A673 (cell line): ENCODE results near the gene ADGRL1. TPM values are rescaled to one million over a fixed set of nuclear protein-coding genes. Genes with fewer than 3 reads are reported as not detected.
"Not testable (repeated sequence)": the region's sequence is repeated elsewhere in the genome, so short reads cannot be mapped to it uniquely, and the experiment has no call there.

Experiments
- BruUV-seq: library from RNA; stranded (reverse); fragments of 400-500 nt; replicated peaks from 2 replicates; lab custom pipeline; 2021; lab: Mats Ljungman, UMichigan
- CTCF ChIA-PET: fragments of 300-600 bp; sonication (Branson Sonifier 250); formaldehyde crosslinking; loops from one replicate; lab custom pipeline; 2022; ENCODE audit warnings: antibody characterized with exemption; lab: Charles Lee
- POLR2A ChIA-PET: fragments of 300-600 bp; sonication (Branson Sonifier 250); formaldehyde crosslinking; loops from one replicate; lab custom pipeline; 2022; ENCODE audit warnings: antibody characterized with exemption; ENCODE audit not compliant: low non-redundant PET; lab: Charles Lee
- DNase-seq: peaks from one replicate; pipeline ENCODE4 v3.0.0-alpha.2; 2015; ENCODE audit warnings: low spot score
- H3K27ac ChIP-seq: fragments of 200-600 bp; sonication (generic); 2 replicates; pipeline ENCODE4 v1.5.1; 2016; ENCODE audit warnings: mixed run types, low read depth, mild to moderate bottlenecking, mixed read lengths, antibody characterized with exemption, low read length; ENCODE audit not compliant: poor library complexity, severe bottlenecking
- H3K27me3 ChIP-seq: fragments of 200-600 bp; sonication (generic); replicated peaks from 2 replicates; pipeline ENCODE4 v1.6.1; 2017; ENCODE audit warnings: mixed run types, low read depth, mild to moderate bottlenecking, mixed read lengths, antibody characterized with exemption, low read length; ENCODE audit not compliant: insufficient read depth, poor library complexity
- H3K36me3 ChIP-seq: fragments of 200-600 bp; sonication (generic); 2 replicates; pipeline ENCODE4 v1.6.1; 2016; ENCODE audit warnings: mixed run types, mild to moderate bottlenecking, mixed read lengths, antibody characterized with exemption, low read length; ENCODE audit not compliant: insufficient read depth, poor library complexity, severe bottlenecking
- H3K4me1 ChIP-seq: fragments of 200-600 bp; sonication (generic); 2 replicates; pipeline ENCODE4 v1.6.1; 2017; ENCODE audit warnings: mixed run types, mild to moderate bottlenecking, mixed read lengths, antibody characterized with exemption, low read length; ENCODE audit not compliant: insufficient read depth, poor library complexity, severe bottlenecking
- H3K4me3 ChIP-seq: fragments of 200-600 bp; sonication (generic); 2 replicates; pipeline ENCODE4 v1.5.1; 2016; ENCODE audit warnings: low read depth, mixed run types, mild to moderate bottlenecking, mixed read lengths, low read length; ENCODE audit not compliant: poor library complexity, severe bottlenecking
- H3K9me3 ChIP-seq: fragments of 200-600 bp; sonication (generic); 2 replicates; pipeline ENCODE4 v1.6.1; 2016; ENCODE audit warnings: mixed run types, low read depth, mild to moderate bottlenecking, mixed read lengths, antibody characterized with exemption, low read length; ENCODE audit not compliant: poor library complexity, severe bottlenecking
- CTCF ChIP-seq: fragments of 300-800, 200-600 bp; sonication (generic); conservative IDR thresholded peaks from 2 replicates; pipeline ENCODE4 v1.5.1; 2017; ENCODE audit warnings: low read depth, mild to moderate bottlenecking, antibody characterized with exemption, low read length, moderate library complexity, mixed read lengths
- EZH2 ChIP-seq: fragments of 200-600 bp; sonication (generic); IDR thresholded peaks from 2 replicates; pipeline ENCODE4 v1.6.1; 2017; ENCODE audit warnings: borderline replicate concordance, low read depth, mild to moderate bottlenecking, mixed read lengths, antibody characterized with exemption, low read length; ENCODE audit not compliant: poor library complexity, severe bottlenecking
- intact Hi-C: fragments of 100-400 bp; cut with micrococcal nuclease; formaldehyde crosslinking; loops from one replicate; pipeline ENCODE4 v1.10.0; 2022; ENCODE audit not compliant: unreplicated experiment
- total RNA-seq: library from RNA; stranded (reverse); gene quantifications from 2 replicates; pipeline ENCODE4 v1.2.3, GENCODE V29; 2021

ADGRL1 gene
- total RNA-seq, 1 experiment from 2014 or later, result 66.1 TPM

GRCh38 chr19:14183741-14184350 lies 22.1 kb downstream of the ADGRL1 start:
- intact Hi-C loops, result no loop called here

GRCh38 chr19:14182476-14182875 lies 23.5 kb downstream of the ADGRL1 start:
- no peak overlapping the region for H3K4me3 ChIP-seq
- no peaks in the 10 kb centered on the region for H3K9me3 ChIP-seq
- peaks cover under 1% of the 10 kb centered on the region for H3K36me3 ChIP-seq
- DNase-seq, result no peak
- TF ChIP-seq EZH2 (no peak), CTCF (no peak)
- BruUV-seq, result no TSS peak
- H3K27me3 ChIP-seq, result no peaks in the 10 kb centered on the region
- peak overlapping the region; percentile 5 for H3K27ac ChIP-seq
- CTCF ChIA-PET, result no interaction called here
- peaks cover 30% of the 10 kb centered on the region for H3K4me1 ChIP-seq
- POLR2A ChIA-PET, result no interaction called here
- intact Hi-C loops, result no loop called here

More at GRCh38 chr19:14183741-14184350, 22.1 kb downstream of the ADGRL1 start:
- no peaks in the 10 kb centered on the region for H3K27me3 ChIP-seq
- peak; percentile 84 for DNase-seq
- CTCF ChIA-PET, result interaction anchor here (1.5 kb wide), 1 partner anchor 164 kb away, joined by 8 read pairs; no protein-coding TSS in a partner anchor
- no peaks in the 10 kb centered on the region for H3K9me3 ChIP-seq
- H3K36me3 ChIP-seq, result no peaks in the 10 kb centered on the region
- no peak overlapping the region for H3K4me3 ChIP-seq
- no TSS peak for BruUV-seq
- peaks cover 30% of the 10 kb centered on the region for H3K4me1 ChIP-seq
- peak overlapping the region; percentile 45 for H3K27ac ChIP-seq
- POLR2A ChIA-PET, result interaction anchor here (0.6 kb wide), 3 partner anchors 16 to 386 kb away, joined by 3 to 6 read pairs (median 5); no protein-coding TSS in a partner anchor
- TF ChIP-seq EZH2, result no peak
- TF ChIP-seq CTCF, result no peak

GRCh38 chr19:14181906-14182305 lies 24.1 kb downstream of the ADGRL1 start:
- no TSS peak for BruUV-seq
- no peaks in the 10 kb centered on the region for H3K27me3 ChIP-seq
- no peaks in the 10 kb centered on the region for H3K9me3 ChIP-seq
- ChIA-PET POLR2A (no interaction called here), CTCF (no interaction called here)
- no peak for DNase-seq
- H3K36me3 ChIP-seq, result peaks cover 5% of the 10 kb centered on the region
- H3K4me1 ChIP-seq, result peaks cover 30% of the 10 kb centered on the region
- H3K27ac ChIP-seq, result no peak overlapping the region
- intact Hi-C loops, result no loop called here
- TF ChIP-seq EZH2 (no peak), CTCF (no peak)
- no peak overlapping the region for H3K4me3 ChIP-seq

GRCh38 chr19:14181199-14181598 lies 24.8 kb downstream of the ADGRL1 start:
- BruUV-seq, H3K27me3 ChIP-seq, CTCF ChIA-PET, H3K27ac ChIP-seq, H3K4me3 ChIP-seq, H3K9me3 ChIP-seq, POLR2A ChIA-PET, intact Hi-C loops, DNase-seq: not testable (repeated sequence)
- Histone ChIP-seq H3K36me3 (peaks cover 12% of the 10 kb centered on the region), H3K4me1 (peaks cover 30% of the 10 kb centered on the region)
